Glutamatergic neuron (in vitro differentiated cells): Measurements from ENCODE around the gene BMPER. TPM values are rescaled to one million over a fixed set of nuclear protein-coding genes. Genes with fewer than 3 reads are reported as not detected.

Source experiments
- DNase-seq: peaks from one replicate; pipeline ENCODE4 v3.0.0; 2022
- H3K27ac Mint-ChIP-seq: one replicate; pipeline ENCODE4 v1.8.0; 2020; ENCODE audit warnings: mild to moderate bottlenecking, mixed read lengths, inconsistent platforms; ENCODE audit not compliant: unreplicated experiment
- H3K27me3 Mint-ChIP-seq: one replicate; pipeline ENCODE4 v1.8.0; 2020; ENCODE audit warnings: mild to moderate bottlenecking, moderate library complexity, mixed read lengths, inconsistent platforms; ENCODE audit not compliant: unreplicated experiment
- H3K36me3 Mint-ChIP-seq: one replicate; pipeline ENCODE4 v1.8.0; 2020; ENCODE audit warnings: mild to moderate bottlenecking, mixed read lengths, inconsistent platforms; ENCODE audit not compliant: unreplicated experiment
- H3K4me1 Mint-ChIP-seq: one replicate; pipeline ENCODE4 v1.8.0; 2020; ENCODE audit warnings: mild to moderate bottlenecking, low read depth, mixed read lengths, inconsistent platforms; ENCODE audit not compliant: unreplicated experiment
- H3K4me3 Mint-ChIP-seq: one replicate; pipeline ENCODE4 v1.8.0; 2020; ENCODE audit warnings: mild to moderate bottlenecking, mixed read lengths, inconsistent platforms; ENCODE audit not compliant: unreplicated experiment
- H3K9me3 Mint-ChIP-seq: one replicate; pipeline ENCODE4 v1.8.0; 2020; ENCODE audit warnings: mild to moderate bottlenecking, moderate library complexity, mixed read lengths, inconsistent platforms; ENCODE audit not compliant: unreplicated experiment
- total RNA-seq: library from RNA; stranded (reverse); fragmentation: NEBNext Ultra II Directional; extraction: Animal tissue kit (Norgen Biotek cat#: 25700); gene quantifications from one replicate; pipeline ENCODE4 v1.2.1, GENCODE V29; 2021; ENCODE audit not compliant: unreplicated experiment
- TF ChIP-seq, protein P1 (sequence below): fragments of 200-600 bp; sonication (generic); IDR thresholded peaks from one replicate; pipeline ENCODE4 v1.5.0; 2021; ENCODE audit not compliant: partially characterized antibody, unreplicated experiment

The BMPER gene
- total RNA-seq, 1 donor from 2014 or later, result 16.2 TPM

DNA sequence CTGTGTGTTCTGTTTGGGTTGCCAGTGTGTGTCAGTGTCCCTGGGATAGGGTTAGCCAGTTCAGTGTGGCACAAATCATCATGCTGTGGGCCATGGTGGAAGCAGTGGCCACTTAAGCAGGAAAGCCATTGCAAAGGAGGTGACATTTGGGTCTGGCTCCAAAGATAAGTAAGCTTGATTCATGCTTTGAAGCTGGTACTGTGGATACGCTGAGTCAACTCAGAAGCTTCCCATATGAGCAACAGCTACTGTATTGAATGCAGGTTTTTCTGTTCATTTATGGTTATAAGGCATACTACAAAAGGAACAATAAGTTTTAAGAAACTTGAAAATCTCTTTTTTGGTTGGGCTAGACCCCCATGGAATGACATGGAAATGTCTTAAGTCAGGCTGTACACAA, 143.1 kb downstream of the BMPER start:
- no peak for DNase-seq
- peaks cover 4% of the 10 kb centered on the region for H3K9me3 Mint-ChIP-seq
- H3K4me3 Mint-ChIP-seq, result no peak overlapping the region
- H3K27ac Mint-ChIP-seq, result no peak overlapping the region
- H3K27me3 Mint-ChIP-seq, result no peaks in the 10 kb centered on the region
- H3K36me3 Mint-ChIP-seq, result no peaks in the 10 kb centered on the region
- TF ChIP-seq, protein P1, sequence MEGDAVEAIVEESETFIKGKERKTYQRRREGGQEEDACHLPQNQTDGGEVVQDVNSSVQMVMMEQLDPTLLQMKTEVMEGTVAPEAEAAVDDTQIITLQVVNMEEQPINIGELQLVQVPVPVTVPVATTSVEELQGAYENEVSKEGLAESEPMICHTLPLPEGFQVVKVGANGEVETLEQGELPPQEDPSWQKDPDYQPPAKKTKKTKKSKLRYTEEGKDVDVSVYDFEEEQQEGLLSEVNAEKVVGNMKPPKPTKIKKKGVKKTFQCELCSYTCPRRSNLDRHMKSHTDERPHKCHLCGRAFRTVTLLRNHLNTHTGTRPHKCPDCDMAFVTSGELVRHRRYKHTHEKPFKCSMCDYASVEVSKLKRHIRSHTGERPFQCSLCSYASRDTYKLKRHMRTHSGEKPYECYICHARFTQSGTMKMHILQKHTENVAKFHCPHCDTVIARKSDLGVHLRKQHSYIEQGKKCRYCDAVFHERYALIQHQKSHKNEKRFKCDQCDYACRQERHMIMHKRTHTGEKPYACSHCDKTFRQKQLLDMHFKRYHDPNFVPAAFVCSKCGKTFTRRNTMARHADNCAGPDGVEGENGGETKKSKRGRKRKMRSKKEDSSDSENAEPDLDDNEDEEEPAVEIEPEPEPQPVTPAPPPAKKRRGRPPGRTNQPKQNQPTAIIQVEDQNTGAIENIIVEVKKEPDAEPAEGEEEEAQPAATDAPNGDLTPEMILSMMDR, result no peak
- no peaks in the 10 kb centered on the region for H3K4me1 Mint-ChIP-seq

DNA sequence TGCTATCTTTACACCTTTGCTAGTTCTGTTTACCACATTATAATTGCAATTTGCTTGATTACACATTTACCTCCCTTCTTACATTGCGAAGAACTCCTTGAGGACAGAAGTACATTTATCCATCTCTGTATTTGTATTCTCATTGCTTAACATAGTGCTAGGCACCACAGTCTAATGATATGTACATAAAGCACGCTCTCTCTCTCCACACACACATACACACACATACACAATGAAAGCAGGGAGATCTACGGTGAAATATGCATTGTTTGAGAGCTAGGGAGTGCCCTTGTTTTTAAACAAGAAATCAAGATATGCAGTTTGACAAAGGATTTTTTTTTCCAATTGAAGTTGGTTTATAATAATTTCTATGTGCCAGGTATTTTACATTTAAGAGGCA, 148.7 kb downstream of the BMPER start:
- Mint-ChIP-seq H3K27ac (no peak overlapping the region), H3K9me3 (peaks cover 6% of the 10 kb centered on the region)
- TF ChIP-seq, protein P1, result no peak

DNA sequence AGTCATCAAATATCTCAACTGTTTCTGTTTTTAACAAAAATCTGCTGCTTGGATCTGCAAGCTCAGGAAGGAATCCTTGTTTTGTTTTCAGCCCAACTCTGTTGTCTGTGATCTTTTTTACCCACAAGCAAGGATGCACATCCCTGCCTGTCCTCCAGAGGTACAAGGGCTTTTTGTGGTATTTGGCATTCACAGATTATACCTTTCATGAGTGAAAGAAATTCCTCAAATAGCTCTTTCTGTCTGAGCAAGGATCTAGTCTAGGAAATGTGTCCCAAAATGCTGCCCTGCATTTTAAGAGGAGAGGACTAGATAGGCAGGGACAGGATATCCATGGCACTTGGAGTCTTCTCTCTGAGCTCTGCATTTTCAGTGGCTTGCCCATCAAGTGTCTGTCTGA, 151.8 kb downstream of the BMPER start:
- Mint-ChIP-seq H3K27ac (no peak overlapping the region), H3K4me1 (peaks cover 19% of the 10 kb centered on the region), H3K9me3 (peaks cover 4% of the 10 kb centered on the region), H3K4me3 (no peak overlapping the region), H3K27me3 (no peaks in the 10 kb centered on the region), H3K36me3 (peaks cover 4% of the 10 kb centered on the region)
- DNase-seq, result no peak
- TF ChIP-seq, protein P1, result no peak

More for the DNA sequence above, 148.7 kb downstream of the BMPER start:
- peaks cover 13% of the 10 kb centered on the region for H3K4me1 Mint-ChIP-seq
- H3K4me3 Mint-ChIP-seq, result no peak overlapping the region
- H3K36me3 Mint-ChIP-seq, result peaks cover 4% of the 10 kb centered on the region
- H3K27me3 Mint-ChIP-seq, result no peaks in the 10 kb centered on the region
- DNase-seq, result no peak

DNA sequence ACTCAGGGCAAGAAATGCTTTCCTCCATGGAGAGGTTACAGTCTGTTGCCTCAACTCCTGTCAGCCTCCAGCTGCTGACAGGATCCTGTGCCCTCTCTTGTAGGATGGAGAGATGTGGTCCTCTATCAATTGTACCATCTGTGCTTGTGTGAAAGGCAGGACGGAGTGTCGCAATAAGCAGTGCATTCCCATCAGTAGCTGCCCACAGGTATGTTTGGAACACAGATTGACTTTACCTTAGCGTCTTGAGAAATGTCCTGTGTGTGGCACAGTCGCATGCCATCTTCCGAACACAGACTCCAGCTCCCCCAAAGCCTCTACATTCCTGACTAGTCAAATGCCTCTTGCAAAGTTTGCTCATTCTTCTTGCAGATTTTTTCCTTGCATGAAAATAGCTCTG, 152.6 kb downstream of the BMPER start:
- Mint-ChIP-seq H3K9me3 (peaks cover 4% of the 10 kb centered on the region), H3K27ac (no peak overlapping the region), H3K27me3 (no peaks in the 10 kb centered on the region), H3K4me3 (no peak overlapping the region), H3K4me1 (peaks cover 19% of the 10 kb centered on the region), H3K36me3 (peaks cover 4% of the 10 kb centered on the region)
- no peak for DNase-seq
- TF ChIP-seq, protein P1, result no peak

DNA sequence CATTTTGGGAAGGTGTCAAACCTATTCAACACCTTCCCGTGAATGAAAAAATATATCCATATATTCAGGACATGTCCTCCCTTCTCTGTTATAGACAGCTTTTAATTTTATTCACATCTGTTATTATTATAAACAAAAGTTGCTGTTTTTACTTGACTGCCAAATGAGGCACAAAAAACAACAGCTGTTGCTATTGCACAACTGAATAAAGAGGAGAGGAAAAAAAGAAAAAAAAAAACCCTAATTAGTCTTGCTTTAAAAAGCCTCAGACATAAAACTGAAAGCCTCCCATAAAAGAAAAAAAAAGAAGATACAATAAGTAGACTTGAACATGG, 153.4 kb downstream of the BMPER start:
- no peak for DNase-seq
- Mint-ChIP-seq H3K36me3 (peaks cover 4% of the 10 kb centered on the region), H3K27me3 (no peaks in the 10 kb centered on the region), H3K9me3 (peaks cover 4% of the 10 kb centered on the region), H3K4me1 (peaks cover 19% of the 10 kb centered on the region), H3K4me3 (no peak overlapping the region), H3K27ac (no peak overlapping the region)
- TF ChIP-seq, protein P1, result no peak
